ENCODE measurements around the gene MEX3A.

DNA sequence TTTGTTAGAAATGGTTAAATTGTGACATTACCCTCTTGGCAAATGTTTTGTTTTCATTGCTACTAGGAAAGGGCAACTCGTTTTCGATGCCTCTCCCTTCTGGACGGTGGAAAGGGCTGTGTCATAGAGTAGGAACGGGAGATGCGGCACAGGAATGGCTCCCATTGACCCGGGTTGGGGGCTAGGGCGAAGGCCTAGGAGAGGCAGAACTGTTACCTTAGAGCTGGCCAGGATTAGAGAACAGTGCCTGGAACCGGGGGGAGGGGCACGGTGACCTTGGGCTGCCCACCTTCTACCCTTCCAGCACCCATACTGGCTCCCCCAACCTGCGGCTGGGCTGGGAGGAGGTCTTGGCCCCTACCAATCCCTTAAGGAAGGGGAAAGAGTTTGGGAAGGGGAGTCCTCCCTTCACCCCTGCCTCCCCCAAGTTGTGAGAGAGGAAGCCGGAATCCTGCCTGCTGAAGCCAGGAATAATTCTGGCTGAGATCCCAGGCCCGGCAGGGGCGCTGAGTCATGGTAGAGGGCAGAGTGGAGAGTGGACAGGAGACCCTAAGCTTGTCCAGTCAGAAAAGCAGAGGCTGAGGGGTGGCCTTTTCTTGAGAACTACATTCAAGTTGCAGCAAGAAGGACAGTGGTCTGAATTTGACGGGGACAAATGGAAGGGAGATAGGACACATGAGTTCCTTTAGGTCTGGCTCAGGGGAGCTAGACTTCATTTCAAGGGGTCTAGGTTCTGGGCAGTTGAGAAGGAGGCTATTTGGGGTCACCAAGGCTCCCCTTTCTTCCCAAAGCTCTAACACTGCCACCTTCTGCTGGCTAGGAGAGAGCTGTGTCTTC lies 40.5 kb upstream of the MEX3A start:
- TF ChIP-seq CTCF (IDR thresholded peaks at IDR 0.05) = no peak
- peak; percentile 13 to 60 for TF ChIP-seq POLR2AphosphoS5 (IDR thresholded peaks at IDR 0.05)
- TF ChIP-seq EP300 (IDR thresholded peaks at IDR 0.05) = peak in 1 of 4 donors; percentile 41
- no peak for TF ChIP-seq POLR2A (IDR thresholded peaks at IDR 0.05)
